Esophagus squamous epithelium (tissue), 4 donors: ENCODE data around the gene ZBTB42.

Source experiments
- CTCF ChIP-seq, 6 experiments: fragments of 450-650 bp in 4 of 6; fragments of 200-600 bp in 2 of 6; sonication (generic) in 2 of 6; IDR thresholded peaks; one replicate each; pipeline ENCODE4 v1.5.1; 2016 to 2019; ENCODE audit warnings: antibody characterized with exemption in 6 of 6, mild to moderate bottlenecking in 4 of 6, moderate library complexity in 4 of 6
- POLR2A ChIP-seq, 4 donors: fragments of 450-650 bp; IDR thresholded peaks; one replicate each; pipeline ENCODE4 v1.6.1; 2017; ENCODE audit warnings: antibody characterized with exemption in 4 of 4, mild to moderate bottlenecking in 4 of 4, moderate library complexity in 3 of 4

- TF ChIP-seq CTCF (IDR thresholded peaks at IDR 0.05) = peak in 5 of 6 experiments; percentile 13 to 56 (median 38)
- peak in 2 of 4 donors; percentile 22 to 31 for TF ChIP-seq POLR2A (IDR thresholded peaks at IDR 0.05)
Measured at GRCh38 chr14:104800015-104800770, 708 bp upstream of the ZBTB42 start.
